Inflammatory macrophage treated with lipopolysaccharide for 1 hour (primary cell): ENCODE results near the gene LSM14A.
"Not testable (repeated sequence)": the region's sequence is repeated elsewhere in the genome, so short reads cannot be mapped to it uniquely, and the experiment has no call there.

Experiments
- DNase-seq, 2 donors: peaks; one replicate each; pipeline ENCODE4 v3.0.0-alpha.2; 2020 to 2022

Gene LSM14A

DNA sequence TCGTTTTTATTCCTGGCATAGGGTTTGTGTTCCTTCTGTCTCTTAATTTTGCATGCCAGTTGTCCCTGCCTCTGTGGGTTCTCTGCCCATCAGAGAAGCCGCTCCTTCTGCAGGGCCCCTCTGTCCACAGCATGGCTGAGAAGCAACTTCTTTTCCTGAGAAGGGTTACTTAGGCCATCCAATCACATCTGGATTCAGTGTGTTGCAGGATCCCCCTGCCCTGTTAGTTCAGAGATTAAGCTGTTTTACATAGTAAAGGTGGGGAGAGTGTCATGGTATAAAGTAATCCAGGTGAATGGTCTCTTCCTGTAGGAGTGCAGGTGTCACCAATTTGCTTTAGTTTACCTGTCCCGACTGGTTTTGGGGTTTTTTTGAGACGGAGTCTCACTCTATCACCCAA, 59.1 kb downstream of the LSM14A start:
- no peak for DNase-seq

DNA sequence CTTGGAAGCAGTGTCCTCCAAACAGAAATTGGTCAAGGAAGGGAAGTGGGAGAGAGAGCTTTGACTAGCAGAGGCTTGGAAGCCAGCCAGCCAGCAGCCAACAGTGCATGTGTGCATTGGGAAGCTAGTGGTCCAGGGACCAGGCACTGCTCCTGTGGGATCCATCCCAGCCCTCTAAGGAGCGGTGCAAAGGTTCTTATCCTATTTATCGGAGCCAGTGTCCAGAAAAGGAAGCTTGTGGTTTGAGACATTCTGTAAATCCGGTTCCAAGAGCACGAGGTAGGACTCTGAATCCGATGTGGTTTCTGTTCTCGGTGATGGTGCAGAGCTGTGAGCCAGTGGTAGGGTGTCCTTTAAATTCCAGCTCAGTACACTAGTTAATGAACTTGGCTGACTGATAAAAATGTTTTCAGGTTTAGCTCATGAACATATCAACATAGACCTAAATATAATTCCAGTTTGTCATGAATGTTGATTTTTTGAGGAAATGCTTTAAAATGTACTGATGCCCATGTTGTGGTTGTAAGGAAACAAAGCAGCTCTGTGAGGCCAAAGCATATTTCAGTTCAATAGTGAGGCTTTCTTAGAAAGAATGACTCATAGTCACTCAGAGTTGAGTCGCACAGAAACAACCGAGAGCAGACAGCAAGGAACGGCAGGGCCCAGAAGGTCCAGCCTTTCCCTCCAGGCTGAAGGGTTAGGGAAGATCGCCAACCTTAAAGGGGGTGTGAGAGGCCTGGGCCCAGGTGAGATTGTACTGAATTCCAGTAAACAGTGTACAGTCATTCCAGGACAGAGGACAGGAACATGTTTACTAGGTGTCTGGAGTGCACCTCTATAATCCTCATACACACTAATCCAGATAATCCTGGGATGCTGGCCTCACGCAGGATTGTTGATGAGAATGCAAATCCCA, 60.5 kb downstream of the LSM14A start:
- peak; percentile 59 to 73 for DNase-seq

DNA sequence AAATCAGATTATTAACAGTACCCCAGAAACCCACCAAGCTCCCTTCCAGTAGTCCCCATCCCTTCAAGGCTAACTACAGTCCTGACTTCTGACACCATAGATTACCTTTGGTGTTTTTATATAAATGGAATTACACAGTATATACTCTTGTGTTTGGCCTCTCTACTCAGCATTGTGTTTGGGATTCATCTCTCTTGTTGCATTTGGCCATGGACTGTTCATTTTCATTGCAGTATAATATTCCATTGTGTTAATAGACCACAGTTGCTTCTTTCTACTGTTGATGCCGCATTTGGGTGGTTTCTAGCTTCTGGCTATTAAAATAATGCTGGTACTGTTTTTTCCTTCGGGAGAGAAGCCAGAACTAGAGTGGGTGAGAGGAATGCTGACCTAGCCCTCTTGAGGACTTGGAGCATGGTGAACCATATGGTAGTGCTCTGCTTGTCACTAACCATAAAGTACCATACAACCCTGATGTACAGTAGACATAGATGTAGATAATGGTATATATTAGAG, 63.2 kb downstream of the LSM14A start:
- no peak for DNase-seq

DNA sequence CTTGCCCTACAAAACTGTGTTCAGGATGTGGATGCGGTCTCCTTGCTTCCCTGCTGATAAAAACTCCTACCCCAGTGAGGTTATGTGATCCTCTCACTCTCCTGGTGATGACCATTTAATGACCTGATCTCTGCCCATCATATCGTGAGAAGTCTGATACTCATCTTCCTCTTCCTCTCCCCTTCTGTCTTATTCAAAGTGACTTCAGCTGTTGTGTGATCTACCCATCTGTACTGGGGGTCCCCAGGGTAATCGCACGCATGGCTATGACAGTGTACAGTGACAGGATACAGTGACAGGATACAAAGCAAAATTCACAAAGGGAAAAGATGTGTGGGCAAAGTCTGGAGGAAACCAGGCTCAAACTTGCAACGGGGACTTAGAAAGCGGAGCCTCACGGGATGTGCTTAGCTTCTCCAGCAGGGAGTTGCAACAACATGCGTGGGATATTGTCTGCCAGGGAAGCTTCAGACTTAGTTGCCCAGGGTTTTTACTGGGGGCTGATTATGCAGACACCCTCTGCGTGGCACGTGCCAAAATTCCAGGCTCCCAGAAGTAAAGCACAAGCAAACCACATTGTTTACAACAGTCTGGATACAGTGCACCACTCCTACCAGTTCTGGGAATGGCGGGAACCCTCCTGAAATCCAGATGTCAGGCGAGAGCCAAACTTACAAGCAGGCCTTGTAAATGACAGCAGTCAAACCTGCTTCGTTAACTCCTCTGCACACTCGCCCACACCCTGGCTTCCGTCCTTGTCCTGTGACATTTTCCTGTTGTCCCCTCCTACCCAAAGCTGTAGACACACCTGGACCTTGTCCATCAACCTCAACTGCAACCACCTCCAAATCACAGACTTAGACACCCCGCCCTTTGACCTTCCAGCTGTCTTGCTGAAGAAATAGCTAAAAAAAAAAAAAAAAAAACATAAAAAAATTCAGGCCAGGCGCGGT, 64.0 kb downstream of the LSM14A start:
- DNase-seq, result no peak

DNA sequence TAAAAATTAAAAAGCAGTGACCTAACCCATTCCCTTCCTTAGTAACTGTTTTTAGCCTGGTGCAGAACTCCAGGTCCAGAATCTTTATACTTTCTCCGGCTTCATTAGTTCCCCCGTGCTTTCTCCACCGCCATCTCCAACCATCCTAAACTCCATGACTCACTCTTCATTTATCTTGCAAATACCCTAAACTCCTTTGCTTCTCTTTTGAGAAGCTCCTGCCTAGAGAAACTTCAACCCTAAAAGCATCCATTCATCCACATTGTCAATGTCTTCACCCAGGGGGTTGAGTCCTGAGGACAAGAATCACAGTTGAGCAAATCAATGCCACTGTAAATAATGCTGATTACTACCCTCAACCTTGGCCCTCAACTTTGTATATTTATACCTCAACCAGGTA, 65.0 kb downstream of the LSM14A start:
- no peak for DNase-seq

DNA sequence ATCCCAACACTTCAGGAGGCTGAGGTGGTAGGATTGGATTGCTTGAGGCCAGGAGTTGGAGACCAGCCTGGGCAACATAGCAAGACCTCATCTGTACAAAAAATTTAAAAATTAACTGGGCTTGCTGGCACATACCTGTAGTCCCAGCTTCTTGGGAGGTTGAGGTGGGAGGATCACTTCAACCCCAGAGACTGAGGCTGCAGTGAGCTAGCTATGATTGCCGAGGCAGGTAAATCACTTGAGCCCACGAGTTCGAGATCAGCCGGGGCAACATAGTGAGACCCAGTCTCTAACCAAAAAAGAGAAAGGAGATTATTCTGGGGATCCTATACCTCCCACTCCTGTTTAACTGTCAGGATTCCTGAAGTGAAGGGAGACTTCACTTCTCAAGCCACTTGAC, 65.6 kb downstream of the LSM14A start:
- DNase-seq, result no peak

DNA sequence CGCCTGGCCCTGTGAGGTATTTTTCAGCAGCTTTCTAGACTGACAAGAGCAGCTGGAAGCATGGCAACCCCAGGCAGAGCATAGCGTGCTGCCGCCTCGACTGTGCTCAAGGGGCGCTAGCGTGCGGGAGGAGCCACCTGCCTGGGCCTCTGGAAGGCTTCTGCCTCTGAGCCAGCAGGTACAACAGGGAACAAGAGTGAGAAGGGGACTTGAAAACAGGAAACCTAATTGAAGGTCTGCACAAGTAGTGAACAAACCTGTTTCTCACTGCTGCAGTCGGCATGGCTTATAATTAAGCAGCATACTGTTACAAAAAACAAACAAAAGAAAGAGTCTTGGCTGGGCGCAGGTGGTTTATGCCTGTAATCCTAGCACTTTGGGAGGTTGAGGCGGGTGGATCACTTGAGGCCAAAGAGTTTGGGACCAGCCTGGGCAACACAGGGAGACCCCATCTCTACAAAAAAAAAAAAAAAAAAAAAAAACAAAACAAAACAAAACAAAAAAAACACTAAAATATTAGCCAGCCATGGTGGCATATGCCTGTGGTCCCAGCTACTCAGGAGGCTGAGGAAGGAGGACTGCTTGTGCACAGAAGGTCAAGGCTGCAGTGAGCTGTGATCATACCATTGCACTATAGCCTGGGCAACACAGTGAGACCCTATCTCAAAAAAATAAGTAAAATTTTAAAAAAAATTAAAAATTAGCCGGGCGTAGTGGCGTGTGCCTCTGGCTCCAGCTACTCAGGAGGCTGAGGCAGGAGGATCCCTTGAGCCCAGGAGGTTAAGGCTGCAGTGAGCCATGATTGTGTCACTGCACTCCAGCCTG, 69.4 kb downstream of the LSM14A start:
- no peak for DNase-seq

DNA sequence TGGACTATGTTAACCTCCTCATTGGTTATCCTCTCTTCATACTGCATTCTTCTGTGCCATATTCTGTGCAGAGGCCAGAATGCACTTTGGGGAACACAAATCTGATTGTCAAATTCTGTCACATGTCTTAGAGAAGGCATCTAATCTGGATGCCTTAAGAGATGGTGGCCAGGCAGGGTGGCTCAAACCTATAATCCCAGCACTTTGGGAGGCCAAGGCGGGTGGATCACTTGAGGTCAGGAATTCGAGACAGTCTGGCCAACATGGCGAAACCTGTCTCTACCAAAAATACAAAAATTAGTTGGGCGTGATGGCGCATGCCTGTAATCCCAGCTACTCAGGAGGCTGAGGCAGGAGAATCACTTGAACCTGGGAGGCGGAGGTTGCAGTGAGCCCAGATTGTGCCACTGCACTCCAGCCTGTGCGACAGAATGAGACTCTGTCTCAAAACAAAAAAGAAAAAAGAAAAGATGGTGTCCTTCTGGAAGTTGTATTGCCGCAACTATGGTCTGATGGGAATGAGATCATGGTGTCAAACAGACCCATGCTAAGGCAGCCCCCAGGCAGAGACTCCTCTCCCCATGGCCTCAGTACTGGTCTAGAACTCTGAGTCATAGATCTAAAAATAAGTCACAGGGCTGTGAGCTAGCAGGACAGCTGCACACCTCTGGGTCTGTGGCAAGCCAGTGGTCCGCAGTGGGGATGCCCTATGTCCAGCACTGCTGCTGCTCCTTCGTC, 71.0 kb downstream of the LSM14A start:
- not testable (repeated sequence) for DNase-seq

DNA sequence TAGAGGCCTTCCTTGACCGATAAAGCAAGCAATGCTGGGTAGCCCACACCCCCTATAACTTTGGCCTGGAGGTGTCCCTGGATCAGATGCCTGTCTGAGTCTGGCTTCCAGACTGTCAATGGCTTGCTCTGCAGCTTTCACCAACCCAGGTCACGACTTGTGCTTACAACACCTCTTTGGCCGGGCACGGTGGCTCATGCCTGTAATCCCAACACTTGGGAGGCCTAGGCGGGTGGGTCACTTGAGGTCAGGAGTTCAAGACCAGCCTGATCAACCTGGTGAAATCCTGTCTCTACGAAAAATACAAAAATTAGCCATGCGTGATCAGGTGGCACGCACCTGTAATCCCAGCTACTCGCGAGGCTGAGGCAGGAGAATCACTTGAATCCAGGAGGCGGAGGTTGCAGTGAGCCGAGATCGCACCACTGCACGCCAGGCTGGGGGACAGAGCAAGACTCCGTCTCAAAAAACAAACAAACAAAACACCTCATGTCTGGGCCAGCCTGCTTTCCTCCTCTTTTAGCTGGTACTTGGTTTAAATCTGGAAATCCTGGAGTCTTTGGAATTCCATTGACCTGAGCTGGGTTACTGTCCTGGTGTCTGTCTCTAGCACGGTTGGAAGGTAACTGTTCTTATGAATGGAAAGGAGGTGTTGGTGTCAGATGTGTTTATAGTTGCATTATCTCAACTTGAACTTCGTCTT, 71.7 kb downstream of the LSM14A start:
- no peak for DNase-seq

DNA sequence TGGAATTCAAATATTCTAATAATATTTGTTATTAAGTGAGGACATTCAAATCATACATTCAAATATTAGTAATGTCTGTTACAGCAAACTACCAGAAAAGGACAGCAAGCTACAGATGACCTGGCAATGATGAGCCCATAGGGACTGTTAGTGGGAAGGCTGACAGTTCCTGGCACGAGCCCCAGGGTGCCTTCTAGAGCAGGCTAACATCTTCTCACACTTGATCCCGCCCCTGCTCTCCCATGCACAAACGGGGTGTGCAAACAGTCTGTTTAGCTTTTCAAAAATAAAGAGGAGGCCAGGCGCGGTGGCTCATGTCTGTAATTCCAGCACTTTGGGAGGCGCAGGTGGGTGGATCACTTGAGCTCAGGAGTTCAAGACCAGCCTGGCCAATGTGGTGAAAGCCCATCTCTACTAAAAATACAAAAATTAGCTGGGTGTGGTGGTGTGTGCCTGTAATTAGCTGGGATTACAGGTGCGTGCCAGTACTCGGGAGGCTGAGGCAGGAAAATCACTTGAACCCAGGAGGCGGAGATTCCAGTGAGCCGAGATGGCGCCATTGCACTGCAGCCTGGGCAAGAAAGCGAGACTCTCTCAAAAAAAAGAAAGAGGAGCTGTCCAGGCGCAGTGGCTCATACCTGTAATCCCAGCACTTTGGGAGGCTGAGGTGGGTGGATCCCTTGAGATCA, 72.5 kb downstream of the LSM14A start:
- no peak for DNase-seq

DNA sequence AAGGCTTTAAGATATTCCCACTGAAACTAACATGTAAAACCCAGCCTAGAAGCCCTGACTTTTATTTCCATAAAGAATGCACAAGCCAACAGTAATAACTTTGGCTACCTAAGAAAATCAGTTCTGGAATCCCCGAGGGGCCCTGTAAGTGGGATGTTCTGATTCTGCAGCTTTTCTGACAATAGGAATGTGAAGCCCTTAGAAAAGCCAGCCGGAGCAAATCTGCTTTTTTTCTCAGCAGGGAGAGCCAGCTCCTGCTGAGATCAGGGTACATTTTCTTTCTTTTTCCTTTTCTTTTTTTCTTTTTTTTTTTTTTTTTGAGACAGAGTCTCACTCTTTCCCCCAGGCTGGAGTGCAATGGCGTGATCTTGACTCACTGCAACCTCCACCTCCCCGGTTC, 74.0 kb downstream of the LSM14A start:
- DNase-seq, result no peak

DNA sequence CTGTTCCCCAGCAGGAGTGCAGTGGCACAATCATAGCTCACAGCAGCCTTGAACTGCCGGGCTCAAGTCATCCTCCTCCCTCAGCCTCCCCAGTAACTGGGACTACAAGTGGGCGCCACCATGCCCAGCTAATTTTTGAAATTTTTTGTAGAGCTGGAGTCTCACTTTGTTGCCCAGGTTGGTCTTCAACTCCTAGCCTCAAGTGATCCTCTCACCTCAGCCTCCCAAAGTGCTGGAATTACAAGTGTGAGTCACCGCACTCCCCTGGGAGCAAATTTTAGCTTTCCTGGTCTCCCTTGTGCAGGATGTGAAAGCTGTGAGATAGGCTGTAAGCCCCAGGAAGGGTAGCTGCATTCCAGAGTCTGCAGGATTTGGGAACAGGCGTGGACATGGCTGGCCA, 76.6 kb downstream of the LSM14A start:
- DNase-seq, result no peak

DNA sequence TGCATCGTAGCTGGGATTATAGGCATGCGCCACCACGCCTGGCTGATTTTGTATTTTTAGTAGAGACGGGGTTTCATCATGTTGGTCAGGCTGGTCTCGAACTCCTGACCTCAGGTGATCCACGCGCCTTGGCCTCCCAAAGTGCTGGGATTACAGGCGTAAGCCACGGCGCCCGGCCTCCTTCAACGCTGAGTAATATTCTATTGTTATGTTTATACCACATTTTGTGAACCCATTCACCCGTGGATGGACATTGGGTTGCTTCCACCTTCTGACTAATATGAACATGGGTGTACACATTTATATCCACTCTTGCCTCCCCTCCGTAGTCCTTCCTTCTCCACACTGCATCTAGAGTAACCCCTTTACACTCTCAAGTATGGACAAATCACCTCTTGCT, 80.9 kb downstream of the LSM14A start:
- DNase-seq, result not testable (repeated sequence)

DNA sequence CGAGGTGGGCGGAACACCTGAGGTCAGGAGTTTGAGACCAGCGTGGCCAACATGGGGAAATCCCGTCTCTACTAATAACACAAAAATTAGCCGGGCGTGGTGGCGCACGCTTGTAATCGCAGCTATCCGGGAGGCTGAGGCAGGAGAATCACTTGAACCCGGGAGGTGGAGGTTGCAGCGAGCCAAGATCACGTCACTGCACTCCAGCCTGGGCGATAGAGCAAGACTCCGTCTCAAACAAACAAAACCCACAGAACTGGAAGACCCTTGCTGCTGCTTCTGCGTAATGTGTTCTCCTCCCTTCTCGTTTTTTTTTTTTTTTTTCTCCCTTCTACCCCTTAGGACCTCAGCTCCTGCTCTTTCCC, 81.4 kb downstream of the LSM14A start:
- DNase-seq, result not testable (repeated sequence)

DNA sequence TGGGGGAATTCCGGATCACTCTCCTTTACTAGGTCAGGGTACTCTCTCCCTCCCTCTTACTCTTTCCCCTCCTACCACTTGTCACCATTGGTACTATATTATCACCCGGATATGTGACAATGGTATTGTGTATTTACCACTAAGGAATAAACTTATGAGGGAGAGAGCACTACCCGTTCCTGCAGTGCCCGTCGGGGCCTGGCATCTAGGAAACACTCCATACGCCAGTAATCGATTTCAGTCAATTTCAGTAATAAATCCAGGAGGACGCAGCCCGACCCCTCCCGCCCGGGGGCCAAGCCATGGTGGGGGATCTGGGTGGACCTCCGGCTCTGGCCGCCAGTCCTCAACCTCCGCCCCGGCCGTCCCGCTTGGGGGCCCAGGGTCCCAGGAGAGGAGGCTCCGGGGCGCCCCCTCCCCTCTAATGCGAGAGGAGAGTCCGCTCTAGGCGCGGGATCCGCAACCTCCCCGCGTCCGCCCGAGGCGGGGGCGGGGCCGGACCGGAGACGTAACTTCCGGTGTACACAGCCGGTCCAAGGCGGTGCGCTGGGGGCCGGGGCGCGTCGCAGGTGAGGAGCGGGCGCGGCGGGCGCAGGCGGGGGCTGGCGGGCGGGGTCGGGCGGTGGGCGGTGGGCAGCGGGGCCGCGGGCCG, 81.9 kb downstream of the LSM14A start, which contains the start of gene GARRE1:
Gene GARRE1 (plus strand): TSS at position 509 of the 652 bp plus-strand sequence. CDS start 45,920 bp downstream, outside the sequence.
- DNase-seq, result peak; percentile 48 to 71

DNA sequence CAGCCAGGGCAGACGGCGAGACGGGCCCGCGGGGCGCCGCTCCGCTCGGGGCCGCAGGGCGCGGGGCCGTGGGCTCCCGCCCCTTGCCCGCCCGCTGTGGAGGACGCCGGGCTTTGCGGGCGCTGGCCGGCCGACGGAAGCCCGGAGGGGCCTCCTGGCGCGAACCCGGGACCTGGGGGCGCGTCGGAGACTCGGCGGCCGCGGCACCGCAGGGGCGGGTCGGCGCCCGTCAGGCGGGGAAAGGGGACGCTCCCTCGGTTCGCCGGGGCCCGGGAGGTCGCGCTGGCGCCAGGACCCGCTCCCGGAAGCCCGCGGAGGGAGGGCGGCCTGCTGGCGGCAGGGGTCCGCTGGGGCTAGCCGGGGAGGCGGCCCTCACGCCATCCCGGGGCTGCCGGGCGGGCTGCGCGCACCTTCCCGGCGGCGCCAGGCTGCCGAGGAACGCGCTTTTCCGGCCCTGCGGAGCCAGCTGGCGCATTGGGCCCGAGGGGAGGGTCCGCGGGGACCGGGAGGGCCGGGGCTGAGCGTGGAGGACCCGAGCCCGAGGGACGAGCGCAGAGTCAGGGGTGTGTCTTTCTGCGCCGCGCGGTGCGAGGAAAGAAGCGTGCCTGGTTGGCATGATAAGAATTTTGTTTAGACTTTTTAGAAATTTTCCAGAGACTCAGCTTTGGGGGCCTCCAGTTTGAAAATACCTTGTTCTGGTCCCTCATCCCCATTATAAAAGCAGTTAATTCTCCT, 82.6 kb downstream of the LSM14A start:
- DNase-seq, result peak; percentile 12 to 13

DNA sequence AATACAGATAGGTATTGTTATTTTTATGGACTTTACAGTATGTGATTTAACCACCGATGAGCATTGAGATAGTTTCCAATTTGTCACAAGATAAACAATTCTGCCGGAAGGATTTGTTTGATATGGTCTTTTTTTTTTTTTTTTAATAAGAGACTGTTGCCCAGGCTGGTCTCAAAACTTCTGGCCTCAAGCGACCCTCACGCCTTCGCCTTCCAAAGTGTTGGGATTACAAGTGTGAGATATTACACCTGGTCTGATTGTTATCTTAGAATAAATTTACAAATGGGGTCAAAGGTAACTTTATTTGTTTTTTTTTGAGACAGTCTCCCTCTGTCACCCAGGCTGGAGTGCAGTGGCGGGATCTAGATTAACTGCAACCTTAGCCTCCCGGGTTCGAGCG, 83.2 kb downstream of the LSM14A start:
- no peak for DNase-seq

DNA sequence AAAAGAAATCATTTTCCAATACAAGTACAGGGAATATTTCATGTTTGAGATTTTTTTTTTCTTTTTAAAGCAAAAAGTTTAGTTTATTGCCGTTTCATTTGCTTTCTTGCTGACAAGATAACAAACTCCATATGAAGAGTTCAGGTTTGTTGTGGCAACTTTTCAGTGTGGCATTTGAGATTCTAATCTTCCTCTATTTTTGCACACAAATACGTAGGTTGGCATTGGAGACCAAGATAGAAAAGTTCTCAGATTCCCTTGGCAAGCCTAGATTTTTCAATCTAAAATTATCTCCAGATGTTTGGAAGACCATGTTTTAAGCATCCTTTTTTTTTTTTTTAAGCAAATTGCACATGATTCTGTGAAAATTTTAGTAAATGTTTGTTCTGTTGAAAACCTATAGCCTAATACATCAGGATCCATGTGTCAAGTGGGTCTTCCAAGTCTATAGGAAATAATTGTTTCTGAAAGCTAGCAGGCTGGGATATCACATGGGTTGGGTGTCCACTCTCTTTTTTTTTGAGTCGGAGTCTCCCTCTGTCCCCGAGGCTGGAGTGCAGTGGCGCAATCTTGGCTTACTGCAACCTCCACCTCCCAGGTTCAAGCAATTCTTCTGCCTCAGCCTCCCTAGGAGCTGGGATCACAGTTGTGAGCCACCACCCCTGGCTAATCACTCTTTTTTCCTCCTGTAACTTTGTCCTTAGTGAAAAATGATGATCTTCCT, 84.7 kb downstream of the LSM14A start:
- DNase-seq, result no peak

DNA sequence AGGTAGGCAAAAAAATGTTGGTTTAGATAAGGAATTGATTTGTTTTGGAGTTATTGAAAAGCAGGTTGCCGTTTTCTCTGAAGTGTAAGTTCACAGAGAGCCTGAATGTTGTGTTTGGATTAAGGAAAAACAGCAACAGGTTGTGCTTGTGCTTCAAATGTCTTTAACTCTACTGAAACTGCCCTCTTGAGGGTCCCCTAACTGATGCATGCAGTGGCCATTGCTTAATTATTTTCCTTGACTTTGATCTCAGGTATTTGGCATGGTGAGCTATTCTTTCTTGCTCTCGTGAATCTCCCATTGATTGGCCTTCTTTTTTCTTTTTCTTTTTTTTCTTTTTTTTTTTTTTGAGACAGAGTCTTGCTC, 85.2 kb downstream of the LSM14A start:
- no peak for DNase-seq
